CD14-positive monocyte (primary cell): ENCODE results near the gene SLC27A2. TPM values are rescaled to one million over a fixed set of nuclear protein-coding genes. Genes with fewer than 3 reads are reported as not detected.

Experiments
- DNase-seq, 3 donors: peaks; one replicate each; pipeline ENCODE4 v3.0.0-alpha.2; 2011 to 2022
- H2AFZ ChIP-seq: 2 replicates; pipeline ENCODE4 v1.6.0; 2012; ENCODE audit warnings: mild to moderate bottlenecking, low read depth, low read length, inconsistent platforms; ENCODE audit not compliant: insufficient read depth, poor library complexity, severe bottlenecking
- H3K27ac ChIP-seq, 2 donors: 1 replicate in 1 of 2; 2 replicates in 1 of 2; pipeline ENCODE4 v1.5.1; 2012 to 2013; ENCODE audit warnings: low read length in 2 of 2, control low read depth in 1 of 2, inconsistent platforms in 1 of 2, low read depth in 1 of 2, mild to moderate bottlenecking in 1 of 2
- H3K27me3 ChIP-seq, 2 donors: one replicate each; pipeline versions ENCODE4 v1.6.0 to v1.6.1; 2011 to 2013; ENCODE audit warnings: low read length in 2 of 2; ENCODE audit not compliant: control insufficient read depth in 2 of 2, insufficient read depth in 2 of 2
- H3K36me3 ChIP-seq, 2 donors: replicated peaks in 1 of 2; 1 replicate in 1 of 2; 2 replicates in 1 of 2; pipeline versions ENCODE4 v1.5.1 to v1.6.1; 2012 to 2013; ENCODE audit warnings: low read length in 2 of 2, control low read depth in 1 of 2, inconsistent platforms in 1 of 2, mild to moderate bottlenecking in 1 of 2; ENCODE audit not compliant: insufficient read depth in 2 of 2, control insufficient read depth in 1 of 2
- H3K4me1 ChIP-seq, 2 donors: 1 replicate in 1 of 2; 2 replicates in 1 of 2; pipeline versions ENCODE4 v1.5.1 to v1.6.1; 2012 to 2013; ENCODE audit warnings: low read length in 2 of 2, control low read depth in 1 of 2, inconsistent platforms in 1 of 2, mild to moderate bottlenecking in 1 of 2, moderate library complexity in 1 of 2; ENCODE audit not compliant: insufficient read depth in 2 of 2, control insufficient read depth in 1 of 2
- H3K4me2 ChIP-seq: replicated peaks from 2 replicates; pipeline ENCODE3; 2012; ENCODE audit warnings: low read length, moderate library complexity, mild to moderate bottlenecking; ENCODE audit not compliant: poor library complexity, severe bottlenecking; ENCODE audit errors: extremely low read depth
- H3K4me3 ChIP-seq, 3 experiments: fragments of 200-600 bp in 1 of 3; sonication (generic) in 1 of 3; replicated peaks in 1 of 3; 1 replicate in 2 of 3; 2 replicates in 1 of 3; pipeline ENCODE4 v1.5.1; 2011 to 2013; ENCODE audit warnings: low read length in 3 of 3, mild to moderate bottlenecking in 3 of 3, control low read depth in 2 of 3, low read depth in 2 of 3, inconsistent platforms in 1 of 3, moderate library complexity in 1 of 3
- H3K79me2 ChIP-seq: 2 replicates; pipeline ENCODE4 v1.6.0; 2012; ENCODE audit warnings: mild to moderate bottlenecking, control low read depth, inconsistent platforms, low read length, moderate library complexity; ENCODE audit not compliant: insufficient read depth
- H3K9ac ChIP-seq: 2 replicates; pipeline ENCODE4 v1.6.0; 2017; ENCODE audit warnings: low read length, mild to moderate bottlenecking; ENCODE audit not compliant: insufficient read depth, poor library complexity, severe bottlenecking
- H3K9me3 ChIP-seq, 2 donors: replicated peaks in 1 of 2; 1 replicate in 1 of 2; 2 replicates in 1 of 2; pipeline versions ENCODE4 v1.5.1 to v1.6.1; 2012 to 2013; ENCODE audit warnings: low read length in 2 of 2, control low read depth in 1 of 2; ENCODE audit not compliant: control insufficient read depth in 1 of 2, insufficient read depth in 1 of 2
- H4K20me1 ChIP-seq: 2 replicates; pipeline ENCODE4 v1.6.0; 2012; ENCODE audit warnings: mild to moderate bottlenecking, low read length, control low read depth, moderate library complexity; ENCODE audit not compliant: insufficient read depth
- H3K27ac Mint-ChIP-seq, 7 donors: one replicate each; pipeline ENCODE4 v1.8.0; 2020; ENCODE audit warnings: mild to moderate bottlenecking in 7 of 7, mixed read lengths in 7 of 7, moderate library complexity in 6 of 7, inconsistent platforms in 2 of 7
- H3K27me3 Mint-ChIP-seq, 3 donors: one replicate each; pipeline ENCODE4 v1.8.0; 2021 to 2022; ENCODE audit warnings: low read depth in 3 of 3, mild to moderate bottlenecking in 3 of 3, mixed read lengths in 3 of 3, moderate library complexity in 3 of 3, inconsistent platforms in 1 of 3
- H3K36me3 Mint-ChIP-seq, 2 donors: one replicate each; pipeline ENCODE4 v1.8.0; 2020; ENCODE audit warnings: mixed read lengths in 2 of 2, inconsistent platforms in 1 of 2, mild to moderate bottlenecking in 1 of 2
- H3K4me1 Mint-ChIP-seq: one replicate; pipeline ENCODE4 v1.8.0; 2020; ENCODE audit warnings: mild to moderate bottlenecking, mixed read lengths
- H3K4me3 Mint-ChIP-seq, 2 donors: one replicate each; pipeline ENCODE4 v1.8.0; 2020; ENCODE audit warnings: mild to moderate bottlenecking in 2 of 2, mixed read lengths in 2 of 2, moderate library complexity in 1 of 2
- H3K9me3 Mint-ChIP-seq, 7 donors: one replicate each; pipeline ENCODE4 v1.8.0; 2020 to 2022; ENCODE audit warnings: mixed read lengths in 7 of 7, mild to moderate bottlenecking in 6 of 7, moderate library complexity in 6 of 7, inconsistent platforms in 2 of 7
- WGBS: methylation state at CpG from one replicate; pipeline ENCODE4 v1.1.5; 2013; ENCODE audit warnings: missing lambda C conversion rate; ENCODE audit not compliant: insufficient coverage; 5-methylcytosine and 5-hydroxymethylcytosine counted together
- intact Hi-C, 2 donors: fragments of 100-400 bp; cut with micrococcal nuclease; formaldehyde crosslinking; loops; one replicate each; pipeline versions ENCODE4 v1.15.0 to v1.15.1; 2023
- polyA plus RNA-seq, 3 donors: library from polyadenylated mRNA; depleted of rRNA in 1 of 3; unstranded in 2 of 3; stranded (reverse) in 1 of 3; fragments of 300-500 nt in 2 of 3; fragments of >200 nt in 1 of 3; fragmentation: Illumina TruSeq in 2 of 3; gene quantifications; 1 replicate in 2 of 3; 2 replicates in 1 of 3; pipeline ENCODE4 v1.2.3, GENCODE V29; 2012 to 2021
- TF ChIP-seq, protein P1 (sequence below): fragments of 200-600 bp; IDR thresholded peaks from one replicate; pipeline ENCODE4 v1.8.0; 2022; ENCODE audit warnings: antibody characterized with exemption, mild to moderate bottlenecking

Gene SLC27A2
- polyA plus RNA-seq, 3 donors, result 0.13 TPM; not detected in 2

GRCh38 chr15:50145451-50145872 lies 36.5 kb upstream of the SLC27A2 start:
- no peak overlapping the region for H2AFZ ChIP-seq
- Mint-ChIP-seq H3K27ac (peak overlapping the region in 3 of 7 donors; percentile 63 to 87 (median 81)), H3K36me3 (peaks cover 0 to 7% of the 10 kb centered on the region in 2 donors), H3K27me3 (peaks cover 0 to 2% (median 0%) of the 10 kb centered on the region in 3 donors), H3K4me1 (peaks cover 27% of the 10 kb centered on the region), H3K9me3 (peaks cover 3 to 10% (median 5%) of the 10 kb centered on the region in 7 donors), H3K4me3 (no peak overlapping the region)
- no CpG with 5 or more reads among the region's 2 CpGs for WGBS
- TF ChIP-seq, protein P1, sequence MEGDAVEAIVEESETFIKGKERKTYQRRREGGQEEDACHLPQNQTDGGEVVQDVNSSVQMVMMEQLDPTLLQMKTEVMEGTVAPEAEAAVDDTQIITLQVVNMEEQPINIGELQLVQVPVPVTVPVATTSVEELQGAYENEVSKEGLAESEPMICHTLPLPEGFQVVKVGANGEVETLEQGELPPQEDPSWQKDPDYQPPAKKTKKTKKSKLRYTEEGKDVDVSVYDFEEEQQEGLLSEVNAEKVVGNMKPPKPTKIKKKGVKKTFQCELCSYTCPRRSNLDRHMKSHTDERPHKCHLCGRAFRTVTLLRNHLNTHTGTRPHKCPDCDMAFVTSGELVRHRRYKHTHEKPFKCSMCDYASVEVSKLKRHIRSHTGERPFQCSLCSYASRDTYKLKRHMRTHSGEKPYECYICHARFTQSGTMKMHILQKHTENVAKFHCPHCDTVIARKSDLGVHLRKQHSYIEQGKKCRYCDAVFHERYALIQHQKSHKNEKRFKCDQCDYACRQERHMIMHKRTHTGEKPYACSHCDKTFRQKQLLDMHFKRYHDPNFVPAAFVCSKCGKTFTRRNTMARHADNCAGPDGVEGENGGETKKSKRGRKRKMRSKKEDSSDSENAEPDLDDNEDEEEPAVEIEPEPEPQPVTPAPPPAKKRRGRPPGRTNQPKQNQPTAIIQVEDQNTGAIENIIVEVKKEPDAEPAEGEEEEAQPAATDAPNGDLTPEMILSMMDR, result peak; percentile 87
- no peaks in the 10 kb centered on the region for H4K20me1 ChIP-seq
- peak overlapping the region; percentile 22 for H3K4me2 ChIP-seq
- H3K27me3 ChIP-seq, result no peaks in the 10 kb centered on the region
- no peaks in the 10 kb centered on the region for H3K9me3 ChIP-seq
- H3K36me3 ChIP-seq, result no peaks in the 10 kb centered on the region
- intact Hi-C loops, result loop anchor here (10.0 kb wide), 2 partner anchors 271 to 911 kb away; no protein-coding TSS in a partner anchor
- H3K4me3 ChIP-seq, result no peak overlapping the region
- DNase-seq, result peak in 2 of 3 donors; percentile 65 to 74
- peaks cover 11 to 24% of the 10 kb centered on the region in 2 donors for H3K4me1 ChIP-seq
- H3K27ac ChIP-seq, result no peak overlapping the region
- no peak overlapping the region for H3K9ac ChIP-seq
- no peaks in the 10 kb centered on the region for H3K79me2 ChIP-seq

GRCh38 chr15:50146632-50147031 lies 35.4 kb upstream of the SLC27A2 start:
- H3K9me3 Mint-ChIP-seq, result peaks cover 3 to 10% (median 5%) of the 10 kb centered on the region in 7 donors
- H3K9ac ChIP-seq, result no peak overlapping the region
- peak overlapping the region in 4 of 7 donors; percentile 15 to 79 (median 36) for H3K27ac Mint-ChIP-seq
- no peak overlapping the region for H3K4me2 ChIP-seq
- H3K79me2 ChIP-seq, result no peaks in the 10 kb centered on the region
- H3K27me3 ChIP-seq, result no peaks in the 10 kb centered on the region
- H3K4me3 Mint-ChIP-seq, result no peak overlapping the region
- TF ChIP-seq, protein P1, result no peak
- peaks cover 0 to 7% of the 10 kb centered on the region in 2 donors for H3K36me3 Mint-ChIP-seq
- peaks cover 11 to 24% of the 10 kb centered on the region in 2 donors for H3K4me1 ChIP-seq
- H3K9me3 ChIP-seq, result no peaks in the 10 kb centered on the region
- peaks cover 0 to 2% (median 0%) of the 10 kb centered on the region in 3 donors for H3K27me3 Mint-ChIP-seq
- peak overlapping the region in 1 of 3 experiments; percentile 26 for H3K4me3 ChIP-seq
- DNase-seq, result no peak
- peak overlapping the region; percentile 44 for H2AFZ ChIP-seq
- intact Hi-C loops, result loop anchor here (10.0 kb wide), 2 partner anchors 272 to 912 kb away; no protein-coding TSS in a partner anchor
- H4K20me1 ChIP-seq, result no peaks in the 10 kb centered on the region
- H3K4me1 Mint-ChIP-seq, result peaks cover 27% of the 10 kb centered on the region
- peak overlapping the region in 1 of 2 donors; percentile 50 for H3K27ac ChIP-seq
- H3K36me3 ChIP-seq, result no peaks in the 10 kb centered on the region
- no CpG with 5 or more reads among the region's 2 CpGs for WGBS
